Trophoblast cell (in vitro differentiated cells and primary cell): ENCODE data around the gene HECTD4.

Source experiments
- DNase-seq, 2 donors: peaks; one replicate each; pipeline ENCODE4 v3.0.0-alpha.2; 2016
- H2AFZ ChIP-seq: 2 replicates; pipeline ENCODE4 v1.6.1; 2013; ENCODE audit warnings: low read length, moderate library complexity, mild to moderate bottlenecking; ENCODE audit not compliant: insufficient read depth, poor library complexity
- H2AK5ac ChIP-seq: 2 replicates; pipeline ENCODE4 v1.6.1; 2013; ENCODE audit warnings: mild to moderate bottlenecking, low read length
- H2BK120ac ChIP-seq: 2 replicates; pipeline ENCODE4 v1.6.1; 2013; ENCODE audit warnings: low read length, mild to moderate bottlenecking, moderate library complexity; ENCODE audit not compliant: insufficient read depth, poor library complexity
- H2BK12ac ChIP-seq: 2 replicates; pipeline ENCODE4 v1.6.1; 2013; ENCODE audit warnings: mild to moderate bottlenecking, low read length, moderate library complexity
- H2BK5ac ChIP-seq: 2 replicates; pipeline ENCODE4 v1.6.1; 2013; ENCODE audit warnings: low read length, low read depth, moderate library complexity, mild to moderate bottlenecking; ENCODE audit not compliant: poor library complexity
- H3K14ac ChIP-seq: 2 replicates; pipeline ENCODE4 v1.6.1; 2013; ENCODE audit warnings: mild to moderate bottlenecking, low read length
- H3K18ac ChIP-seq: 2 replicates; pipeline ENCODE4 v1.6.1; 2013; ENCODE audit warnings: mild to moderate bottlenecking, low read length
- H3K23ac ChIP-seq: 2 replicates; pipeline ENCODE4 v1.6.1; 2013; ENCODE audit warnings: low read length
- H3K27ac ChIP-seq: 2 replicates; pipeline ENCODE4 v1.5.1; 2013; ENCODE audit warnings: low read depth, mild to moderate bottlenecking, inconsistent platforms, low read length, moderate library complexity
- H3K27me3 ChIP-seq: 2 replicates; pipeline ENCODE4 v1.6.1; 2013; ENCODE audit warnings: inconsistent platforms, mild to moderate bottlenecking, low read length, moderate library complexity; ENCODE audit not compliant: insufficient read depth
- H3K36me3 ChIP-seq, 2 experiments: 1 replicate in 1 of 2; 2 replicates in 1 of 2; pipeline ENCODE4 v1.6.1; 2013; ENCODE audit warnings: low read length in 2 of 2, mild to moderate bottlenecking in 2 of 2, moderate library complexity in 1 of 2; ENCODE audit not compliant: insufficient read depth in 2 of 2, control insufficient read depth in 1 of 2
- H3K4ac ChIP-seq: 2 replicates; pipeline ENCODE4 v1.6.1; 2013; ENCODE audit warnings: low read depth, mild to moderate bottlenecking, low read length, moderate library complexity
- H3K4me1 ChIP-seq, 2 experiments: 1 replicate in 1 of 2; 2 replicates in 1 of 2; pipeline ENCODE4 v1.6.1; 2013; ENCODE audit warnings: low read length in 2 of 2, mild to moderate bottlenecking in 2 of 2, moderate library complexity in 1 of 2; ENCODE audit not compliant: insufficient read depth in 2 of 2, control insufficient read depth in 1 of 2
- H3K4me2 ChIP-seq: 2 replicates; pipeline ENCODE4 v1.6.1; 2013; ENCODE audit warnings: inconsistent platforms, mild to moderate bottlenecking, low read length, moderate library complexity
- H3K4me3 ChIP-seq: 2 replicates; pipeline ENCODE4 v1.5.1; 2013; ENCODE audit warnings: mild to moderate bottlenecking, low read depth, low read length, inconsistent platforms
- H3K79me1 ChIP-seq: one replicate; pipeline ENCODE4 v1.6.1; 2013; ENCODE audit warnings: low read length
- H3K79me2 ChIP-seq: 2 replicates; pipeline ENCODE4 v1.6.1; 2013; ENCODE audit warnings: low read length, mild to moderate bottlenecking; ENCODE audit not compliant: control insufficient read depth, insufficient read depth, poor library complexity
- H3K9ac ChIP-seq: 2 replicates; pipeline ENCODE4 v1.6.1; 2013; ENCODE audit warnings: mild to moderate bottlenecking, low read length
- H3K9me3 ChIP-seq: 2 replicates; pipeline ENCODE4 v1.6.1; 2013; ENCODE audit warnings: low read depth, mild to moderate bottlenecking, control low read depth, inconsistent platforms, low read length; ENCODE audit not compliant: insufficient read depth
- H4K12ac ChIP-seq: 2 replicates; pipeline ENCODE4 v1.6.1; 2013; ENCODE audit warnings: low read depth, mild to moderate bottlenecking, low read length, moderate library complexity
- H4K8ac ChIP-seq: 2 replicates; pipeline ENCODE4 v1.6.1; 2013; ENCODE audit warnings: low read depth, mild to moderate bottlenecking, low read length, moderate library complexity
- H4K91ac ChIP-seq: one replicate; pipeline ENCODE4 v1.6.1; 2013; ENCODE audit warnings: low read depth, mild to moderate bottlenecking, low read length, moderate library complexity
- WGBS: extraction: QIAGEN DNeasy Blood & Tissue Kit; methylation state at CpG from one replicate; pipeline ENCODE4 v1.1.7; 2013; ENCODE audit warnings: missing lambda C conversion rate; ENCODE audit not compliant: insufficient read length, insufficient coverage; ENCODE audit errors: extremely low coverage; 5-methylcytosine and 5-hydroxymethylcytosine counted together

HECTD4 gene

GRCh38 chr12:112359290-112359689, 22.9 kb downstream of the HECTD4 start:
- Histone ChIP-seq H4K91ac (no peak overlapping the region), H3K4me1 (no peaks in the 10 kb centered on the region), H3K4ac (no peak overlapping the region), H3K79me2 (peaks cover under 1% of the 10 kb centered on the region), H2AK5ac (no peak overlapping the region), H3K27me3 (no peaks in the 10 kb centered on the region), H3K4me2 (no peak overlapping the region), H3K36me3 (no peaks in the 10 kb centered on the region), H2BK5ac (no peak overlapping the region), H3K9me3 (no peaks in the 10 kb centered on the region), H3K4me3 (no peak overlapping the region), H3K9ac (no peak overlapping the region), H4K12ac (no peak overlapping the region), H2BK120ac (no peak overlapping the region), H3K23ac (no peak overlapping the region), H2AFZ (no peak overlapping the region), H3K79me1 (no peaks in the 10 kb centered on the region), H4K8ac (no peak overlapping the region), H3K18ac (no peak overlapping the region), H2BK12ac (no peak overlapping the region), H3K14ac (no peak overlapping the region), H3K27ac (no peak overlapping the region)
- WGBS: no CpG with 5 or more reads among the region's 4 CpGs
- no peak for DNase-seq

GRCh38 chr12:112357214-112357613, 25.0 kb downstream of the HECTD4 start:
- H4K12ac ChIP-seq: no peak overlapping the region
- no peak overlapping the region for H3K23ac ChIP-seq
- H3K9me3 ChIP-seq: no peaks in the 10 kb centered on the region
- no peak overlapping the region for H3K14ac ChIP-seq
- H3K36me3 ChIP-seq: no peaks in the 10 kb centered on the region
- H3K27me3 ChIP-seq: no peaks in the 10 kb centered on the region
- H4K8ac ChIP-seq: no peak overlapping the region
- H2AFZ ChIP-seq: no peak overlapping the region
- H3K4me1 ChIP-seq: no peaks in the 10 kb centered on the region
- H2AK5ac ChIP-seq: no peak overlapping the region
- H3K9ac ChIP-seq: no peak overlapping the region
- no peak overlapping the region for H2BK120ac ChIP-seq
- no peak overlapping the region for H3K4me3 ChIP-seq
- H3K4ac ChIP-seq: no peak overlapping the region
- no peak overlapping the region for H2BK5ac ChIP-seq
- H3K18ac ChIP-seq: no peak overlapping the region
- no peaks in the 10 kb centered on the region for H3K79me2 ChIP-seq
- H3K4me2 ChIP-seq: no peak overlapping the region
- no peak overlapping the region for H2BK12ac ChIP-seq
- no peaks in the 10 kb centered on the region for H3K79me1 ChIP-seq
- H3K27ac ChIP-seq: no peak overlapping the region
- no peak for DNase-seq
- no peak overlapping the region for H4K91ac ChIP-seq
- WGBS: no CpG with 5 or more reads among the region's 2 CpGs

- Histone ChIP-seq H3K4ac (no peak overlapping the region), H4K91ac (no peak overlapping the region), H3K4me1 (no peaks in the 10 kb centered on the region), H3K79me1 (no peaks in the 10 kb centered on the region), H4K12ac (no peak overlapping the region), H3K14ac (no peak overlapping the region), H3K18ac (no peak overlapping the region), H2AFZ (no peak overlapping the region), H2BK12ac (no peak overlapping the region), H3K23ac (no peak overlapping the region), H3K36me3 (no peaks in the 10 kb centered on the region), H3K4me3 (no peak overlapping the region), H2AK5ac (no peak overlapping the region), H3K79me2 (no peaks in the 10 kb centered on the region), H4K8ac (no peak overlapping the region), H3K27me3 (no peaks in the 10 kb centered on the region), H3K27ac (no peak overlapping the region), H2BK5ac (no peak overlapping the region), H3K9me3 (no peaks in the 10 kb centered on the region), H3K4me2 (no peak overlapping the region), H2BK120ac (no peak overlapping the region), H3K9ac (no peak overlapping the region)
- peak; percentile 58 to 67 for DNase-seq
- 100% methylated on average over 2 of the region's 4 CpGs for WGBS
These were observed 27.8 kb downstream of the HECTD4 start for GRCh38 chr12:112354399-112354798.

DNA sequence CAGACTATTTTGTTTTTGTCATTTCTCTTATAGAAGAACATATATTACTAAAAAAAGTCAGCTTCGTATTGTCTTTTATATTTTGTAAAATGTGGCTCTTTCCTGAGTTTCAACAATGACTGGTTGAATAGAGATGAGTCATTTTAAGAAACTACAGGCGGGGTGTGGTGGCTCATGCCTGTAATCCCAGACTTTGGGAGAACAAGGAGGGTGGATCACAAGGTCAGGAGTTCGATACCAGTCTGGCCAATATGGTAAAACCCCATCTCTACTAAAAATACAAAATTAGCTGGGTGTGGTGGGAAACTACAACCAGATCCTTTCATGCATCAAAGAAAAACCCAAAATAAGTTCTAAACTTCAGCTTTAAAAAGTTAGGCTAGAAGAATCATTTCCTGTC, 28.8 kb downstream of the HECTD4 start:
- Histone ChIP-seq H2AFZ (no peak overlapping the region), H3K4me2 (no peak overlapping the region), H3K4me1 (no peaks in the 10 kb centered on the region), H3K79me2 (no peaks in the 10 kb centered on the region), H3K23ac (no peak overlapping the region), H3K79me1 (no peaks in the 10 kb centered on the region), H4K8ac (no peak overlapping the region), H3K14ac (no peak overlapping the region), H3K36me3 (no peaks in the 10 kb centered on the region), H2BK5ac (no peak overlapping the region), H3K4ac (no peak overlapping the region), H3K4me3 (no peak overlapping the region), H2AK5ac (no peak overlapping the region), H3K9ac (no peak overlapping the region), H4K12ac (no peak overlapping the region), H3K18ac (no peak overlapping the region), H3K9me3 (no peaks in the 10 kb centered on the region), H2BK120ac (no peak overlapping the region), H3K27me3 (no peaks in the 10 kb centered on the region), H2BK12ac (no peak overlapping the region), H3K27ac (no peak overlapping the region), H4K91ac (no peak overlapping the region)
- no peak for DNase-seq
- no CpG with 5 or more reads among the region's 3 CpGs for WGBS
